Psoas muscle (tissue), 8 donors: Measurements from ENCODE around the gene OR6S1. TPM values are rescaled to one million over a fixed set of nuclear protein-coding genes. Genes with fewer than 3 reads are reported as not detected.

Experiments
- ATAC-seq, 4 donors: fragments of 200-7000 bp; cut with Tn5 transposase; one replicate each; pipeline ENCODE4 v1.9.1; 2020; ENCODE audit warnings: moderate library complexity in 3 of 4, mild to moderate bottlenecking in 2 of 4
- DNase-seq, 2 donors: peaks; one replicate each; pipeline ENCODE4 v3.0.0-alpha.2; 2020
- H3K27ac ChIP-seq: fragments of 200-600 bp; one replicate; pipeline ENCODE4 v1.8.0; 2022
- H3K27me3 ChIP-seq, 3 donors: fragments of 200-600 bp in 1 of 3; one replicate each; pipeline versions ENCODE4 v1.6.1 to v1.8.0; 2013 to 2022; ENCODE audit warnings: low read length in 2 of 3, mild to moderate bottlenecking in 2 of 3, moderate library complexity in 1 of 3; ENCODE audit not compliant: insufficient read depth in 3 of 3
- H3K36me3 ChIP-seq, 2 donors: fragments of 200-600 bp in 1 of 2; one replicate each; pipeline versions ENCODE4 v1.6.1 to v1.8.0; 2013 to 2022; ENCODE audit warnings: low read depth in 1 of 2, mild to moderate bottlenecking in 1 of 2, moderate library complexity in 1 of 2; ENCODE audit not compliant: insufficient read depth in 1 of 2
- H3K4me1 ChIP-seq: fragments of 200-600 bp; one replicate; pipeline ENCODE4 v1.8.0; 2022
- H3K4me3 ChIP-seq: fragments of 200-600 bp; one replicate; pipeline ENCODE4 v1.8.0; 2022; ENCODE audit warnings: mild to moderate bottlenecking
- H3K9me3 ChIP-seq: fragments of 200-600 bp; one replicate; pipeline ENCODE4 v1.8.0; 2022
- CTCF ChIP-seq: fragments of 200-600 bp; IDR thresholded peaks from one replicate; pipeline ENCODE4 v1.8.0; 2022; ENCODE audit warnings: antibody characterized with exemption
- WGBS, 3 donors: extraction: QIAGEN DNeasy Blood & Tissue Kit; methylation state at CpG; one replicate each; pipeline versions ENCODE4 v1.1.6 to v1.1.7; 2013; 5-methylcytosine and 5-hydroxymethylcytosine counted together
- intact Hi-C, 2 donors: fragments of 100-400 bp; cut with DNase I; formaldehyde crosslinking; loops; one replicate each; pipeline versions ENCODE4 v1.11.0 to v1.14.2; 2022
- polyA plus RNA-seq, 3 donors: library from polyadenylated mRNA; stranded (reverse); fragments of 200-250 nt; gene quantifications; one replicate each; pipeline ENCODE4 v1.2.3, GENCODE V29; 2013
- total RNA-seq, 4 donors: library from RNA; stranded (reverse); fragmentation: NEBNext Ultra II Directional in 2 of 4; extraction: Animal tissue kit (Norgen Biotek cat#: 25700) in 2 of 4; gene quantifications; one replicate each; pipeline versions ENCODE4 v1.2.1 to v1.2.4, GENCODE V29; 2021 to 2023
- donor health status: healthy with polysubstance abuse.
- donor health status: DM: no; HTN: no; CAD: no; lungs with moderate emphysema.
- donor health status: Bipolar disorder and iron deficiency.
- donor health status: healthy.
- donor health status: DM: yes; HTN: yes; CAD: no.
- donor health status: DM: no; HTN: no; CAD: no.
- donor health status: DM: no; HTN: no; CAD: no.
- donor health status: DM: yes; HTN: yes; CAD: no.

Gene OR6S1
- total and polyA plus RNA-seq, 7 donors = not detected

- Histone ChIP-seq H3K4me1 (peaks cover 13% of the 10 kb centered on the region), H3K4me3 (peak overlapping the region; percentile 89), H3K36me3 (no peaks in the 10 kb centered on the region), H3K27me3 (no peaks in the 10 kb centered on the region), H3K27ac (peak overlapping the region; percentile 99), H3K9me3 (no peaks in the 10 kb centered on the region)
- peak in 1 of 4 donors; percentile 17 for ATAC-seq
- no peak for DNase-seq
- 8 to 9% (median 8%) methylated on average over 7 of the region's 7 CpGs for WGBS, 3 donors
- intact Hi-C loops = loop anchor here (1.0 to 10.0 kb wide), 8 partner anchors 49 to 424 kb away; partner anchors contain the start of genes APEX1 (in 1 of the 2), CCNB1IP1 (in 1 of the 2), PIP4P1 (in 1 of the 2) and PNP (in 1 of the 2)
- TF ChIP-seq CTCF = no peak
Observed at GRCh38 chr14:20680843-20681347, 39.4 kb upstream of the OR6S1 start.

GRCh38 chr14:20680363-20680762 lies 38.9 kb upstream of the OR6S1 start:
- TF ChIP-seq CTCF = no peak
- intact Hi-C loops = loop anchor here (5.0 to 10.0 kb wide), 7 partner anchors 48 to 424 kb away; partner anchors contain the start of genes APEX1 (in 1 of the 2), CCNB1IP1 (in 1 of the 2), PIP4P1 (in 1 of the 2) and PNP (in 1 of the 2)
- ATAC-seq = no peak
- peak overlapping the region; percentile 89 for H3K4me3 ChIP-seq
- no peaks in the 10 kb centered on the region for H3K27me3 ChIP-seq
- H3K36me3 ChIP-seq = no peaks in the 10 kb centered on the region
- peaks cover 13% of the 10 kb centered on the region for H3K4me1 ChIP-seq
- no peak for DNase-seq
- 63 to 69% (median 64%) methylated on average over 8 of the region's 8 CpGs for WGBS, 3 donors
- H3K27ac ChIP-seq = no peak overlapping the region
- no peaks in the 10 kb centered on the region for H3K9me3 ChIP-seq

- 87 to 95% (median 91%) methylated on average over 1 of the region's 1 CpG for WGBS, 3 donors
- Histone ChIP-seq H3K9me3 (no peaks in the 10 kb centered on the region), H3K27me3 (no peaks in the 10 kb centered on the region), H3K36me3 (no peaks in the 10 kb centered on the region), H3K4me1 (peaks cover 13% of the 10 kb centered on the region), H3K27ac (no peak overlapping the region), H3K4me3 (peak overlapping the region; percentile 89)
- ATAC-seq = no peak
- no peak for DNase-seq
- TF ChIP-seq CTCF = no peak
- intact Hi-C loops = loop anchor here (5.0 to 10.0 kb wide), 7 partner anchors 48 to 425 kb away; partner anchors contain the start of genes APEX1 (in 1 of the 2), CCNB1IP1 (in 1 of the 2), PIP4P1 (in 1 of the 2) and PNP (in 1 of the 2)
Observed at GRCh38 chr14:20679907-20680306, 38.4 kb upstream of the OR6S1 start.

GRCh38 chr14:20676072-20676471 lies 34.6 kb upstream of the OR6S1 start:
- TF ChIP-seq CTCF = no peak
- Histone ChIP-seq H3K27me3 (peaks cover 0 to 14% (median 4%) of the 10 kb centered on the region in 3 donors), H3K27ac (no peak overlapping the region), H3K9me3 (no peaks in the 10 kb centered on the region), H3K36me3 (no peaks in the 10 kb centered on the region), H3K4me3 (no peak overlapping the region), H3K4me1 (peaks cover 10% of the 10 kb centered on the region)
- intact Hi-C loops = no loop called here
- ATAC-seq (no peak), DNase-seq (no peak)
- WGBS, 3 donors = 76 to 90% (median 86%) methylated on average over 2 of the region's 2 CpGs

- peaks cover 0 to 14% (median 4%) of the 10 kb centered on the region in 3 donors for H3K27me3 ChIP-seq
- no peak for TF ChIP-seq CTCF
- no peaks in the 10 kb centered on the region for H3K36me3 ChIP-seq
- H3K27ac ChIP-seq = no peak overlapping the region
- no peak overlapping the region for H3K4me3 ChIP-seq
- H3K4me1 ChIP-seq = peaks cover 6% of the 10 kb centered on the region
- DNase-seq (no peak), ATAC-seq (no peak)
- no peaks in the 10 kb centered on the region for H3K9me3 ChIP-seq
- intact Hi-C loops = no loop called here
- WGBS, 3 donors = 67 to 78% (median 76%) methylated on average over 2 of the region's 2 CpGs
Observed at GRCh38 chr14:20675669-20676068, 34.2 kb upstream of the OR6S1 start.
